ENCODE data around the gene TMEM44.

Gene TMEM44

DNA sequence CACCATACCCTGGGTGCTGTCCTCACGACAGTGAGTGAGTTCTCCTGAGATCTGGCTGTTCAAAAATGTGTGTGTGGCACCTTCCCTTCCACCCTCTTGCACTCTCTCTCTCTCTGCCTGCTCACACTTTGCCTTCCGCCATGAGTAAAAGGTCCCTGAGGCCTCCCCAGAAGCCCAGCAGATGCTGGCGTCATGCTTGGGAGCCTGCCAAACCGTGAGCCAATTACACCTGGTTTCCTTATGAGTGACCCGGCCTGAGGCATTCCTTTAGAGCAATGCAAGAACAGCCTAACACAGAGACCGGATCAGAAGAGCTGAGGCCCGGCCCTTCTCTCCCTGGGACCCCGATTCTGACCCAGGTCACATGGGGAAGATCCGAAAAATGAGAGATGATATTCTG is 15.4 kb downstream of the TMEM44 start:
- Histone ChIP-seq H3K23ac (ENCODE audit: low read length) (no peak overlapping the region), H3K4me3 (ENCODE audit: low read depth, low read length) (no peak overlapping the region), H3K27ac (ENCODE audit: low read depth, low read length) (no peak overlapping the region), H3K79me2 (ENCODE audit: control insufficient read depth, insufficient read depth, low read length, poor library complexity) (no peaks in the 10 kb centered on the region), H4K91ac (ENCODE audit: low read depth, low read length) (no peak overlapping the region), H2BK5ac (ENCODE audit: low read depth, low read length, poor library complexity) (no peak overlapping the region), H3K4me1 (ENCODE audit: control insufficient read depth in 1 of 2, insufficient read depth in 2 of 2, low read length in 2 of 2) (peaks cover 0 to 4% of the 10 kb centered on the region in 2 experiments), H3K4me2 (ENCODE audit: low read length) (no peak overlapping the region), H4K8ac (ENCODE audit: low read depth, low read length) (no peak overlapping the region), H3K36me3 (ENCODE audit: control insufficient read depth in 1 of 2, insufficient read depth in 2 of 2, low read length in 2 of 2) (peaks cover 9 to 23% of the 10 kb centered on the region in 2 experiments), H2AK5ac (ENCODE audit: low read length) (no peak overlapping the region), H3K18ac (ENCODE audit: low read length) (no peak overlapping the region), H3K14ac (ENCODE audit: low read length) (no peak overlapping the region), H4K12ac (ENCODE audit: low read depth, low read length) (no peak overlapping the region), H2AFZ (ENCODE audit: insufficient read depth, low read length, poor library complexity) (no peak overlapping the region), H2BK120ac (ENCODE audit: insufficient read depth, low read length, poor library complexity) (no peak overlapping the region), H3K9ac (ENCODE audit: low read length) (no peak overlapping the region), H2BK12ac (ENCODE audit: low read length) (no peak overlapping the region), H3K4ac (ENCODE audit: low read depth, low read length) (no peak overlapping the region), H3K9me3 (ENCODE audit: insufficient read depth, low read depth, low read length) (peaks cover 1% of the 10 kb centered on the region), H3K27me3 (ENCODE audit: insufficient read depth, low read length) (no peaks in the 10 kb centered on the region), H3K79me1 (ENCODE audit: low read length) (no peaks in the 10 kb centered on the region)
- whole genome bisulfite sequencing (ENCODE audit: extremely low coverage, insufficient coverage, insufficient read length) = no CpG with 5 or more reads among the region's 9 CpGs
- DNase-seq = no peak

DNA sequence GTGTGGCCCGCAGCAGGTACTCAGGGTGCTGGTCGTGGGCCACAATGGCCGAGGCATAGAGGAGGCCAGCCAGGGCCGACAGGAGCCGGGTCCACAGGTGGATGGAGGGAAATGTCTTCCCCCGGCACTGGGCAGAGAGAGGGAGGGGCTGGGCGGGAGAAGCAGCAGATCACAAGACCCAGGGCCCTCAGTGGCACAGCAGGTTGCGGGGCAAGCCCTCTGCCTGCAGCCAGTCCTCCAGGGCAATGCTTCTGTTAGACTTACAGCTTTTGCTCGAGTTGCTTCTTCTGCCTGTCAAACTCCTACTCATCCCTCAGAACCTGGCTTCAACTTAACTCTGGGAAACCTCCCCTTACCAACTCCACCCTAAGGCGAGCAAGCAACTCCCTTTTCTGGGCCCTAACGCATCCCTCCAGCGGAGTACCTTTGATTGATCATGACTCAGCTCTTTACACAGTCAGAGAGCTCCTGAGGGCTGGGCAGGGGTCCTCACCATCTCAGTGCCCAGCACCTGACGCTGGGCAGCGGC is 16.0 kb downstream of the TMEM44 start:
- Histone ChIP-seq H3K4me2 (ENCODE audit: low read length) (no peak overlapping the region), H3K18ac (ENCODE audit: low read length) (no peak overlapping the region), H4K12ac (ENCODE audit: low read depth, low read length) (no peak overlapping the region), H3K9ac (ENCODE audit: low read length) (no peak overlapping the region), H3K4me3 (ENCODE audit: low read depth, low read length) (peak overlapping the region; percentile 44), H3K9me3 (ENCODE audit: insufficient read depth, low read depth, low read length) (peaks cover 1% of the 10 kb centered on the region), H4K91ac (ENCODE audit: low read depth, low read length) (no peak overlapping the region), H2BK120ac (ENCODE audit: insufficient read depth, low read length, poor library complexity) (no peak overlapping the region), H2BK12ac (ENCODE audit: low read length) (no peak overlapping the region), H3K27me3 (ENCODE audit: insufficient read depth, low read length) (no peaks in the 10 kb centered on the region), H3K79me1 (ENCODE audit: low read length) (no peaks in the 10 kb centered on the region), H3K14ac (ENCODE audit: low read length) (no peak overlapping the region), H3K4me1 (ENCODE audit: control insufficient read depth in 1 of 2, insufficient read depth in 2 of 2, low read length in 2 of 2) (peaks cover 0 to 4% of the 10 kb centered on the region in 2 experiments), H2BK5ac (ENCODE audit: low read depth, low read length, poor library complexity) (no peak overlapping the region), H3K27ac (ENCODE audit: low read depth, low read length) (no peak overlapping the region), H3K23ac (ENCODE audit: low read length) (no peak overlapping the region), H2AK5ac (ENCODE audit: low read length) (no peak overlapping the region), H4K8ac (ENCODE audit: low read depth, low read length) (no peak overlapping the region), H3K79me2 (ENCODE audit: control insufficient read depth, insufficient read depth, low read length, poor library complexity) (no peaks in the 10 kb centered on the region), H3K4ac (ENCODE audit: low read depth, low read length) (no peak overlapping the region), H3K36me3 (ENCODE audit: control insufficient read depth in 1 of 2, insufficient read depth in 2 of 2, low read length in 2 of 2) (peaks cover 9 to 22% of the 10 kb centered on the region in 2 experiments), H2AFZ (ENCODE audit: insufficient read depth, low read length, poor library complexity) (no peak overlapping the region)
- no CpG with 5 or more reads among the region's 14 CpGs for WGBS (ENCODE audit: extremely low coverage, insufficient coverage, insufficient read length)
- no peak for DNase-seq

DNA sequence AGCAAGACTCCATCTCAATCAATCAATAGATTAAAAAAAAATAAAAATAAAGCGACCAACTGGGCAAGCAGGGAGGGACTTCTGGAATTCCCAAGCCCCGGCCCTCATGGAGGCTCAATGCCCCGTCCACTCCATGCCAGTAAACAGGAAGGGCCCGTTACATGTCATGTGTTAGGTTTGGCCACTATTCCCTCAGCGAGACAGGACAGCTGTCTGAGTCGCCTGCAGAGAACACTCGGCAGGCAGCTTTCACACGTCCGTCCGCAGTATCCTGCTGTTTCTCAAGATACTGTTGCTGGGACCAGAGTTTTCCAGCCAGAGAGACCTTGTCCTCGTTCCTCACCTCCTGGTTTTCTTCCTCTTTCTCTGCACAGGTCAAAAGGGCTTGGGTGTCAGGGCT is 18.0 kb downstream of the TMEM44 start:
- H3K4me1 ChIP-seq (ENCODE audit: control insufficient read depth in 1 of 2, insufficient read depth in 2 of 2, low read length in 2 of 2) = no peaks in the 10 kb centered on the region
- H3K18ac ChIP-seq (ENCODE audit: low read length) = no peak overlapping the region
- no peaks in the 10 kb centered on the region for H3K27me3 ChIP-seq (ENCODE audit: insufficient read depth, low read length)
- H3K23ac ChIP-seq (ENCODE audit: low read length) = no peak overlapping the region
- no peak for DNase-seq
- no peak overlapping the region for H3K9ac ChIP-seq (ENCODE audit: low read length)
- WGBS (ENCODE audit: extremely low coverage, insufficient coverage, insufficient read length) = no CpG with 5 or more reads among the region's 11 CpGs
- no peak overlapping the region for H4K8ac ChIP-seq (ENCODE audit: low read depth, low read length)
- no peak overlapping the region for H4K12ac ChIP-seq (ENCODE audit: low read depth, low read length)
- H3K4ac ChIP-seq (ENCODE audit: low read depth, low read length) = no peak overlapping the region
- peaks cover 6 to 22% of the 10 kb centered on the region in 2 experiments for H3K36me3 ChIP-seq (ENCODE audit: control insufficient read depth in 1 of 2, insufficient read depth in 2 of 2, low read length in 2 of 2)
- no peak overlapping the region for H3K4me3 ChIP-seq (ENCODE audit: low read depth, low read length)
- no peak overlapping the region for H3K27ac ChIP-seq (ENCODE audit: low read depth, low read length)
- H2AFZ ChIP-seq (ENCODE audit: insufficient read depth, low read length, poor library complexity) = no peak overlapping the region
- H2AK5ac ChIP-seq (ENCODE audit: low read length) = no peak overlapping the region
- H3K14ac ChIP-seq (ENCODE audit: low read length) = no peak overlapping the region
- H3K79me1 ChIP-seq (ENCODE audit: low read length) = no peaks in the 10 kb centered on the region
- no peak overlapping the region for H4K91ac ChIP-seq (ENCODE audit: low read depth, low read length)
- H3K79me2 ChIP-seq (ENCODE audit: control insufficient read depth, insufficient read depth, low read length, poor library complexity) = no peaks in the 10 kb centered on the region
- H2BK12ac ChIP-seq (ENCODE audit: low read length) = no peak overlapping the region
- no peak overlapping the region for H2BK5ac ChIP-seq (ENCODE audit: low read depth, low read length, poor library complexity)
- no peak overlapping the region for H3K4me2 ChIP-seq (ENCODE audit: low read length)
- peaks cover 1% of the 10 kb centered on the region for H3K9me3 ChIP-seq (ENCODE audit: insufficient read depth, low read depth, low read length)
- no peak overlapping the region for H2BK120ac ChIP-seq (ENCODE audit: insufficient read depth, low read length, poor library complexity)

DNA sequence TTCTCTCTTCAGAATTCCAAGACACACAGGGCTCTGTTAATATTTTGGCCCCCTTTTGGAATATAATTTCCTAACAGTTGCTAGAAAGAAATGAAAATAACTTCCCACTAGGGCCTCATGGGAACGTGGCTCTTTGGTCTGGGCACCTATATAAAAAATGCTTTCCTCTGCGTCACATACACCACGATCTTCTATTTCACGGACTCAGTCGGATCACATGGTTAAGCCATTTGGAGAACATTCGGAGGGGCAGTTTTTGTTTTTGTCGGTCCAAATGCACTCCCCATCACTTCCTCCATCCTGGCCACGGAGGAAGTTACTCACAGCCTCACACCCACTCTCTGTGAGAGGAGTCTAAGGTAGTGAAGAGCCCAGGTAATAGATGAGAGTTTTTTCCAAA is 21.0 kb downstream of the TMEM44 start:
- Histone ChIP-seq H3K27me3 (ENCODE audit: insufficient read depth, low read length) (no peaks in the 10 kb centered on the region), H3K4me1 (ENCODE audit: control insufficient read depth in 1 of 2, insufficient read depth in 2 of 2, low read length in 2 of 2) (no peaks in the 10 kb centered on the region), H3K23ac (ENCODE audit: low read length) (no peak overlapping the region), H3K9me3 (ENCODE audit: insufficient read depth, low read depth, low read length) (peaks cover 1% of the 10 kb centered on the region), H3K27ac (ENCODE audit: low read depth, low read length) (no peak overlapping the region), H2AFZ (ENCODE audit: insufficient read depth, low read length, poor library complexity) (no peak overlapping the region), H3K79me2 (ENCODE audit: control insufficient read depth, insufficient read depth, low read length, poor library complexity) (no peaks in the 10 kb centered on the region), H4K12ac (ENCODE audit: low read depth, low read length) (no peak overlapping the region), H2BK120ac (ENCODE audit: insufficient read depth, low read length, poor library complexity) (no peak overlapping the region), H3K4ac (ENCODE audit: low read depth, low read length) (no peak overlapping the region), H3K9ac (ENCODE audit: low read length) (no peak overlapping the region), H3K18ac (ENCODE audit: low read length) (no peak overlapping the region), H2AK5ac (ENCODE audit: low read length) (no peak overlapping the region), H3K79me1 (ENCODE audit: low read length) (no peaks in the 10 kb centered on the region), H2BK12ac (ENCODE audit: low read length) (no peak overlapping the region), H4K91ac (ENCODE audit: low read depth, low read length) (no peak overlapping the region), H3K14ac (ENCODE audit: low read length) (no peak overlapping the region), H2BK5ac (ENCODE audit: low read depth, low read length, poor library complexity) (no peak overlapping the region), H3K36me3 (ENCODE audit: control insufficient read depth in 1 of 2, insufficient read depth in 2 of 2, low read length in 2 of 2) (peaks cover 4 to 14% of the 10 kb centered on the region in 2 experiments), H3K4me3 (ENCODE audit: low read depth, low read length) (no peak overlapping the region), H4K8ac (ENCODE audit: low read depth, low read length) (no peak overlapping the region), H3K4me2 (ENCODE audit: low read length) (no peak overlapping the region)
- no CpG with 5 or more reads among the region's 8 CpGs for WGBS (ENCODE audit: extremely low coverage, insufficient coverage, insufficient read length)
- DNase-seq = no peak

Measured in trophoblast cell (in vitro differentiated cells and primary cell).